ENCODE data around the gene SH2D6. TPM values are rescaled to one million over a fixed set of nuclear protein-coding genes. Genes with fewer than 3 reads are reported as not detected.

The SH2D6 gene
- polyA plus RNA-seq, 2 of the 4 experiments (the other 2 are of a cell fraction): 1.4 to 1.8 TPM

GRCh38 chr2:85446296-85447221 is 28.0 kb downstream of the SH2D6 start:
- FAIRE-seq: no peak
- peaks cover 30% of the 10 kb centered on the region for H3K4me1 ChIP-seq
- H3K9me3 ChIP-seq: no peaks in the 10 kb centered on the region
- peak overlapping the region; percentile 6; the same call in 2 of the 3 replicates for H3K4me2 ChIP-seq
- no peak for TF ChIP-seq RAD21 (conservative IDR thresholded peaks at IDR 0.05 in 1 of 2, IDR thresholded peaks at IDR 0.05 in 1 of 2)
- TF ChIP-seq TP53 (CRISPR knock-in tag; IDR thresholded peaks at IDR 0.05): no peak
- no peak for TF ChIP-seq CHD4 (IDR thresholded peaks at IDR 0.05; ENCODE audit: borderline replicate concordance)
- no peak for TF ChIP-seq RARB (CRISPR knock-in tag; IDR thresholded peaks at IDR 0.05)
- TF ChIP-seq HOXA7 (CRISPR knock-in tag; IDR thresholded peaks at IDR 0.05): no peak
- no peak for TF ChIP-seq ESRRA (IDR thresholded peaks at IDR 0.05; ENCODE audit: borderline replicate concordance, low read length)
- TF ChIP-seq GATA3 (IDR thresholded peaks at IDR 0.05; ENCODE audit: borderline replicate concordance): no peak
- no peak for TF ChIP-seq HDAC2 (IDR thresholded peaks at IDR 0.05)
- no peak for TF ChIP-seq KDM5A (IDR thresholded peaks at IDR 0.05)
- TF ChIP-seq SREBF2 (IDR thresholded peaks at IDR 0.05): no peak
- no peak for TF ChIP-seq RFX5 (IDR thresholded peaks at IDR 0.05)
- TF ChIP-seq REST (IDR thresholded peaks at IDR 0.05): no peak
- no peak for TF ChIP-seq FOSB (CRISPR knock-in tag; IDR thresholded peaks at IDR 0.05)
- no peak for TF ChIP-seq EHF (CRISPR knock-in tag; IDR thresholded peaks at IDR 0.05)
- TF ChIP-seq HES2 (IDR thresholded peaks at IDR 0.05): no peak
- POLR2A ChIA-PET: interaction anchor here (0.5 to 3.6 kb wide), 3 partner anchors 9 to 92 kb away, joined by 7 to 25 read pairs (median 9); partner anchors contain the start of gene MAT2A
- peak; percentile 22 to 32; a peak in 2 of 6 replicates for ATAC-seq
- DNase-seq (ENCODE audit: low read depth in 1 of 2, low spot score in 1 of 2): no peak
- CTCF ChIA-PET: interaction anchor here (0.5 to 20.5 kb wide), 7 partner anchors 13 to 296 kb away, joined by 3 to 209 read pairs (median 5); partner anchors contain the start of genes MAT2A and SH2D6
- peak overlapping the region; percentile 84 to 92 for H3K27ac ChIP-seq
- no peak overlapping the region for H3K4me3 ChIP-seq
- 92% methylated on average over 14 of the region's 14 CpGs for WGBS (ENCODE audit: missing lambda C conversion rate)

- POLR2A ChIA-PET: interaction anchor here (2.0 to 3.6 kb wide), 2 partner anchors 10 to 92 kb away, joined by 9 to 25 read pairs; partner anchors contain the start of gene MAT2A
- ATAC-seq: no peak
- H3K4me1 ChIP-seq: peaks cover 30% of the 10 kb centered on the region
- no peak for DNase-seq (ENCODE audit: low read depth in 1 of 2, low spot score in 1 of 2)
- peak overlapping the region; percentile 84 to 92 for H3K27ac ChIP-seq
- no peaks in the 10 kb centered on the region for H3K9me3 ChIP-seq
- CTCF ChIA-PET: interaction anchor here (1.4 to 20.5 kb wide), 3 partner anchors 26 to 102 kb away, joined by 4 to 209 read pairs (median 19); partner anchors contain the start of genes MAT2A and SH2D6
- H3K4me3 ChIP-seq: no peak overlapping the region
- no peak overlapping the region for H3K4me2 ChIP-seq
- 91% methylated on average over 8 of the region's 8 CpGs for WGBS (ENCODE audit: missing lambda C conversion rate)
- no peak for TF ChIP-seq MAZ (IDR thresholded peaks at IDR 0.05; ENCODE audit: borderline replicate concordance, low read depth, low read length)
- TF ChIP-seq ZSCAN20 (CRISPR knock-in tag; IDR thresholded peaks at IDR 0.05): no peak
- no peak for TF ChIP-seq E2F6 (IDR thresholded peaks at IDR 0.05; ENCODE audit: borderline replicate concordance, low read depth)
- no peak for TF ChIP-seq BCL3 (IDR thresholded peaks at IDR 0.05)
- no peak for TF ChIP-seq ZNF302 (CRISPR knock-in tag; IDR thresholded peaks at IDR 0.05)
- TF ChIP-seq SMC3 (IDR thresholded peaks at IDR 0.05): no peak
- TF ChIP-seq HEYL (CRISPR knock-in tag; IDR thresholded peaks at IDR 0.05): no peak
- TF ChIP-seq RAD21 (conservative IDR thresholded peaks at IDR 0.05 in 1 of 2, IDR thresholded peaks at IDR 0.05 in 1 of 2): no peak
- no peak for TF ChIP-seq CBX8 (IDR thresholded peaks at IDR 0.05)
- no peak for TF ChIP-seq CTCF (IDR thresholded peaks at IDR 0.05)
- TF ChIP-seq TFCP2L1 (CRISPR knock-in tag; IDR thresholded peaks at IDR 0.05): no peak
- no peak for TF ChIP-seq CHD4 (IDR thresholded peaks at IDR 0.05; ENCODE audit: borderline replicate concordance)
- no peak for TF ChIP-seq HMGXB4 (CRISPR knock-in tag; IDR thresholded peaks at IDR 0.05; ENCODE audit: borderline replicate concordance)
- no peak for FAIRE-seq
Observed at GRCh38 chr2:85447222-85447585, 28.7 kb downstream of the SH2D6 start.
